K562 (cell line): ENCODE measurements around the gene USP37. TPM values are rescaled to one million over a fixed set of nuclear protein-coding genes. Genes with fewer than 3 reads are reported as not detected.
"Not testable (repeated sequence)": the region's sequence is repeated elsewhere in the genome, so short reads cannot be mapped to it uniquely, and the experiment has no call there.

Source experiments
- ATAC-seq: fragments of 200-7000 bp; cut with Tn5 transposase; 3 replicates; pipeline ENCODE4 v1.9.1; 2020; ENCODE audit warnings: moderate library complexity
- BruUV-seq: library from RNA; stranded (reverse); fragments of 400-500 nt; replicated peaks from 2 replicates; lab custom pipeline; 2021; lab: Mats Ljungman, UMichigan
- CTCF ChIA-PET: fragments of 300-600 bp; formaldehyde crosslinking; extraction: SDS; loops from one replicate; lab custom pipeline; 2021; ENCODE audit warnings: low intra/inter-chr PET ratio; lab: Yijun Ruan, JAX
- POLR2A ChIA-PET: fragments of 300-600, 350-650 bp; sonication (Branson Sonifier 250); formaldehyde crosslinking; extraction: SDS; loops from one replicate; lab custom pipeline; 2021; ENCODE audit warnings: antibody characterized with exemption, inconsistent platforms; lab: Yijun Ruan, JAX
- DNase-seq, 4 experiments: peaks; one replicate each; pipeline versions ENCODE4 v3.0.0 to v3.0.0-alpha.2; 2011 to 2018; ENCODE audit warnings: low spot score in 3 of 4, mixed read lengths in 3 of 4; ENCODE audit errors: extremely low read depth in 1 of 4
- FAIRE-seq: peaks from 2 replicates; lab custom pipeline; 2011; peaks lifted over from hg19 to GRCh38; lab: Jason Lieb, UNC
- H2AFZ ChIP-seq: 2 replicates; pipeline ENCODE4 v1.6.0; 2011; ENCODE audit warnings: low read depth, low read length, control low read depth, inconsistent platforms
- H3K27ac ChIP-seq: fragments of 200-600 bp; 3 replicates; pipeline ENCODE4 v1.8.0; 2011; ENCODE audit warnings: low read depth, mild to moderate bottlenecking, control low read depth, inconsistent platforms, low read length, moderate library complexity, mixed read lengths; ENCODE audit errors: extremely low read depth
- H3K27me3 ChIP-seq, 2 experiments: fragments of 300-600 bp in 1 of 2; 2 replicates in 1 of 2; 3 replicates in 1 of 2; pipeline versions ENCODE4 v1.6.0 to v1.8.0; 2011; ENCODE audit warnings: inconsistent platforms in 2 of 2, low read length in 2 of 2, mild to moderate bottlenecking in 1 of 2, mixed read lengths in 1 of 2, moderate library complexity in 1 of 2; ENCODE audit not compliant: control insufficient read depth in 2 of 2, insufficient read depth in 2 of 2
- H3K36me3 ChIP-seq: fragments of 300-600 bp; 3 replicates; pipeline ENCODE4 v1.8.0; 2011; ENCODE audit warnings: mild to moderate bottlenecking, low read length, inconsistent platforms; ENCODE audit not compliant: control insufficient read depth, insufficient read depth
- H3K4me1 ChIP-seq, 2 experiments: fragments of 200-600 bp in 1 of 2; replicated peaks in 1 of 2; 2 replicates in 1 of 2; 3 replicates in 1 of 2; pipeline versions ENCODE4 v1.5.1 to v1.8.0; 2011; ENCODE audit warnings: inconsistent platforms in 2 of 2, low read length in 2 of 2, mild to moderate bottlenecking in 1 of 2, mixed read lengths in 1 of 2, moderate library complexity in 1 of 2; ENCODE audit not compliant: control insufficient read depth in 2 of 2, insufficient read depth in 2 of 2
- H3K4me2 ChIP-seq: 2 replicates; pipeline ENCODE4 v1.6.1; 2011; ENCODE audit warnings: low read length, control low read depth, inconsistent platforms, mixed read lengths; ENCODE audit not compliant: insufficient read depth
- H3K4me3 ChIP-seq: fragments of 200-600 bp; sonication (generic), shearing (Covaris generic); 2 replicates; pipeline ENCODE4 v1.5.1; 2016; ENCODE audit warnings: control low read depth, inconsistent platforms
- H3K79me2 ChIP-seq: fragments of 200-600 bp; 3 replicates; pipeline ENCODE4 v1.8.0; 2011; ENCODE audit warnings: low read length, inconsistent platforms; ENCODE audit not compliant: control insufficient read depth, insufficient read depth
- H3K9ac ChIP-seq, 2 experiments: 2 replicates each; pipeline versions ENCODE4 v1.6.0 to v1.6.1; 2011; ENCODE audit warnings: low read depth in 2 of 2, low read length in 2 of 2, control low read depth in 1 of 2, inconsistent platforms in 1 of 2, mild to moderate bottlenecking in 1 of 2, mixed read lengths in 1 of 2; ENCODE audit not compliant: insufficient read depth in 1 of 2
- H3K9me1 ChIP-seq: one replicate; pipeline ENCODE4 v1.6.0; 2011; ENCODE audit warnings: inconsistent platforms, mild to moderate bottlenecking, low read length, moderate library complexity; ENCODE audit not compliant: control insufficient read depth, insufficient read depth
- H3K9me3 ChIP-seq: replicated peaks from 2 replicates; pipeline ENCODE4 v1.5.1; 2011; ENCODE audit warnings: low read depth, low read length, inconsistent platforms; ENCODE audit not compliant: control insufficient read depth, insufficient read depth
- H4K20me1 ChIP-seq: replicated peaks from 2 replicates; pipeline ENCODE4 v1.6.1; 2011; ENCODE audit warnings: low read length, inconsistent platforms, mixed read lengths; ENCODE audit not compliant: control insufficient read depth, insufficient read depth
- EWSR1 ChIP-seq: fragments of 450-650 bp; IDR thresholded peaks from 2 replicates; pipeline ENCODE4 v1.6.1; 2018; ENCODE audit warnings: borderline replicate concordance, mild to moderate bottlenecking, low read depth, moderate library complexity; ENCODE audit not compliant: partially characterized antibody
- FOXM1 ChIP-seq, 2 experiments: fragments of 450-650 bp in 1 of 2; sonication (generic) in 1 of 2; formaldehyde crosslinking in 1 of 2; IDR thresholded peaks; 2 replicates each; pipeline versions ENCODE4 v1.6.1 to v1.9.0; 2017 to 2022; ENCODE audit warnings: low read depth in 2 of 2, mild to moderate bottlenecking in 2 of 2, missing genetic modification reagents in 1 of 2, moderate library complexity in 1 of 2
- GATAD2B ChIP-seq: fragments of 450-650 bp; IDR thresholded peaks from 2 replicates; pipeline ENCODE4 v1.6.1; 2017; ENCODE audit warnings: mild to moderate bottlenecking, borderline replicate concordance
- IFI16 ChIP-seq: fragments of 250-450 bp; sonication (Bioruptor Pico); IDR thresholded peaks from 2 replicates; pipeline ENCODE4 v2.1.2; 2022; ENCODE audit warnings: mild to moderate bottlenecking, inconsistent platforms
- LARP7 ChIP-seq: fragments of 450-650 bp; IDR thresholded peaks from 2 replicates; pipeline ENCODE4 v1.6.1; 2016
- NELFE ChIP-seq: IDR thresholded peaks from 2 replicates; pipeline ENCODE4 v1.6.1; 2011; ENCODE audit warnings: mild to moderate bottlenecking; ENCODE audit not compliant: insufficient read depth, insufficient read length
- NR2C1 ChIP-seq, 2 experiments: fragments of 450-650 bp; IDR thresholded peaks; 2 replicates each; pipeline ENCODE4 v1.6.1; 2017; ENCODE audit warnings: mild to moderate bottlenecking in 2 of 2, antibody characterized with exemption in 1 of 2, inconsistent platforms in 1 of 2, missing compliant biosample characterization in 1 of 2, missing genetic modification characterization in 1 of 2
- POLR3A ChIP-seq: IDR thresholded peaks from 2 replicates; pipeline ENCODE4 v1.6.1; 2011; ENCODE audit warnings: borderline replicate concordance, mild to moderate bottlenecking, moderate library complexity; ENCODE audit not compliant: insufficient read length, insufficient read depth; ENCODE audit errors: extremely low read depth
- POU5F1 ChIP-seq: fragments of 150-350 bp; IDR thresholded peaks from 2 replicates; pipeline ENCODE4 v1.6.1; 2014; ENCODE audit warnings: borderline replicate concordance, low read length, low read depth, mild to moderate bottlenecking; ENCODE audit not compliant: partially characterized antibody
- SAFB ChIP-seq: fragments of 200-400 bp; formaldehyde crosslinking; IDR thresholded peaks from 2 replicates; pipeline ENCODE4 v1.6.1; 2017; ENCODE audit warnings: low read depth, low read length, borderline replicate concordance
- ZNF507 ChIP-seq: conservative IDR thresholded peaks from 2 replicates; pipeline ENCODE4 v1.6.1; 2017; ENCODE audit warnings: missing genetic modification characterization, missing compliant biosample characterization
- WGBS: fragments of 100-300 bp; shearing (Covaris generic); methylation state at CpG from one replicate; pipeline ENCODE4 v1.1.6; 2016; ENCODE audit warnings: low coverage, mixed read lengths; ENCODE audit not compliant: insufficient coverage; ENCODE audit errors: missing lambda C conversion rate; 5-methylcytosine and 5-hydroxymethylcytosine counted together
- in situ Hi-C: fragments of 300-500 bp; cut with MboI; formaldehyde crosslinking; loops from 4 replicates; pipeline ENCODE4 v1.15.0; 2018; ENCODE audit warnings: inconsistent platforms, mixed read lengths
- intact Hi-C: fragments of 100-400 bp; cut with micrococcal nuclease; formaldehyde crosslinking; loops from 2 replicates; pipeline ENCODE4 v1.14.2; 2022
- polyA plus RNA-seq, 8 experiments: library from polyadenylated mRNA; depleted of rRNA in 4 of 8; stranded (reverse) in 5 of 8; unstranded in 3 of 8; fragments of >200 nt; fragmentation: Nextera tagmentation in 2 of 8; fragmentation: Illumina TruSeq in 1 of 8; extraction: Ambion mirVana in 2 of 8; extraction: Trizol in 1 of 8; gene quantifications; 2 replicates each; pipeline versions ENCODE4 v1.2.1 to v1.2.3, GENCODE V29; 2011 to 2014; ENCODE audit warnings: inconsistent platforms in 1 of 8, missing spikeins in 1 of 8
- total RNA-seq, 7 experiments: library from RNA; depleted of rRNA in 6 of 7; stranded (reverse); fragments of >200 nt in 6 of 7; fragmentation: Illumina TruSeq in 2 of 7; extraction: Trizol in 2 of 7; gene quantifications; 2 replicates each; pipeline versions ENCODE4 v1.2.1 to v1.2.3, GENCODE V29; 2011 to 2021; ENCODE audit warnings: low replicate concordance in 1 of 7
- TF ChIP-seq, protein P1 (sequence below): sonication (generic); formaldehyde crosslinking; IDR thresholded peaks from 2 replicates; pipeline ENCODE4 v1.5.0; 2020; ENCODE audit warnings: missing genetic modification reagents

Gene USP37
- total and polyA plus RNA-seq, 9 of the 15 experiments (the other 6 are each of a cell fraction or from before 2014, with no cell fraction given) = 2.0 to 14.2 (median 8.5) TPM

- no peak for TF ChIP-seq IFI16 (CRISPR knock-in tag)
- TF ChIP-seq LARP7 = no peak
- no peak for TF ChIP-seq ZNF507 (tag)
- no peak for TF ChIP-seq SAFB
- TF ChIP-seq FOXM1 (IDR thresholded peaks at IDR 0.05; ENCODE audit: low read depth) = no peak
- TF ChIP-seq FOXM1 (CRISPR knock-in tag; IDR thresholded peaks at IDR 0.05; ENCODE audit: low read depth) = no peak
- TF ChIP-seq POLR3A = no peak
- no peak for TF ChIP-seq GATAD2B
- TF ChIP-seq EWSR1 = no peak
- no peak for TF ChIP-seq NR2C1 (IDR thresholded peaks at IDR 0.05)
- no peak for TF ChIP-seq NR2C1 (tag; IDR thresholded peaks at IDR 0.05)
Observed at GRCh38 chr2:218557941-218558340, 10.2 kb downstream of the USP37 start (continued).

DNA sequence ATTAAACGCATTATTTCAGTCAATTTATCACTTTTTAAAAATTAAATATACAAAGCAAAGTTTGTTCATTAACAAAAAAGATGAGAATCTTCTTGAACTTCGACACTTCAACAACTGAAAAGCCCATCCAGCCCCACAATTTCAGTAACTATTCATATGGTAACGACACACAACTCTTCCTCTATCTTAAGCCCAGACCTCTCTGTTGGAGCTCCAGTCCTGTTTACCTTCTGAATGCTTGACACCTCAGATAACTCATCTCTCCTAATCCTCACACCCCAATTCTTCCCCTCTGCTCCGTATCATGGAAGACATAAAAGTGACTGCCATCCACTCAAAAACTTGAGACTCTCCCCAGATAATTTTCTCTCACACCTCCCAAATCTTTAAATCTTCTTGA is 12.6 kb downstream of the USP37 start:
- Histone ChIP-seq H3K4me2 (no peak overlapping the region), H3K27ac (no peak overlapping the region), H3K9me3 (no peaks in the 10 kb centered on the region), H2AFZ (no peak overlapping the region), H3K4me3 (no peak overlapping the region), H3K4me1 (no peaks in the 10 kb centered on the region), H3K9me1 (no peaks in the 10 kb centered on the region), H3K79me2 (no peaks in the 10 kb centered on the region), H3K27me3 (no peaks in the 10 kb centered on the region), H3K36me3 (peaks cover 83% of the 10 kb centered on the region), H4K20me1 (no peaks in the 10 kb centered on the region), H3K9ac (no peak overlapping the region)
- intact Hi-C loops = no loop called here
- BruUV-seq = no TSS peak
- WGBS = 70% methylated on average over 3 of the region's 4 CpGs
- no peak for FAIRE-seq
- no peak for ATAC-seq
- POLR2A ChIA-PET = no interaction called here
- TF ChIP-seq NELFE = no peak
- TF ChIP-seq, protein P1, sequence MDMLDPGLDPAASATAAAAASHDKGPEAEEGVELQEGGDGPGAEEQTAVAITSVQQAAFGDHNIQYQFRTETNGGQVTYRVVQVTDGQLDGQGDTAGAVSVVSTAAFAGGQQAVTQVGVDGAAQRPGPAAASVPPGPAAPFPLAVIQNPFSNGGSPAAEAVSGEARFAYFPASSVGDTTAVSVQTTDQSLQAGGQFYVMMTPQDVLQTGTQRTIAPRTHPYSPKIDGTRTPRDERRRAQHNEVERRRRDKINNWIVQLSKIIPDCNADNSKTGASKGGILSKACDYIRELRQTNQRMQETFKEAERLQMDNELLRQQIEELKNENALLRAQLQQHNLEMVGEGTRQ (CRISPR knock-in tag) = no peak
- TF ChIP-seq POU5F1 = no peak
- in situ Hi-C loops = no loop called here
- DNase-seq = no peak
- CTCF ChIA-PET = no interaction called here

- 96% methylated on average over 3 of the region's 3 CpGs for WGBS
- H3K4me2 ChIP-seq, H3K4me1 ChIP-seq, H3K27me3 ChIP-seq, POLR2A ChIA-PET, FAIRE-seq, in situ Hi-C loops, DNase-seq, intact Hi-C loops, BruUV-seq, H3K79me2 ChIP-seq, H3K4me3 ChIP-seq, H4K20me1 ChIP-seq, ATAC-seq, H3K9me3 ChIP-seq, H3K27ac ChIP-seq, CTCF ChIA-PET, H2AFZ ChIP-seq, H3K9me1 ChIP-seq, H3K9ac ChIP-seq: not testable (repeated sequence)
- peaks cover 75% of the 10 kb centered on the region for H3K36me3 ChIP-seq
Observed at GRCh38 chr2:218554225-218554624, 13.9 kb downstream of the USP37 start.
